Glomerular visceral epithelial cell (primary cell): ENCODE measurements around the gene CHID1.

Experiments used
- DNase-seq: peaks from one replicate; pipeline ENCODE4 v3.0.0-alpha.2; 2016; ENCODE audit errors: extremely low spot score

Gene CHID1

DNA sequence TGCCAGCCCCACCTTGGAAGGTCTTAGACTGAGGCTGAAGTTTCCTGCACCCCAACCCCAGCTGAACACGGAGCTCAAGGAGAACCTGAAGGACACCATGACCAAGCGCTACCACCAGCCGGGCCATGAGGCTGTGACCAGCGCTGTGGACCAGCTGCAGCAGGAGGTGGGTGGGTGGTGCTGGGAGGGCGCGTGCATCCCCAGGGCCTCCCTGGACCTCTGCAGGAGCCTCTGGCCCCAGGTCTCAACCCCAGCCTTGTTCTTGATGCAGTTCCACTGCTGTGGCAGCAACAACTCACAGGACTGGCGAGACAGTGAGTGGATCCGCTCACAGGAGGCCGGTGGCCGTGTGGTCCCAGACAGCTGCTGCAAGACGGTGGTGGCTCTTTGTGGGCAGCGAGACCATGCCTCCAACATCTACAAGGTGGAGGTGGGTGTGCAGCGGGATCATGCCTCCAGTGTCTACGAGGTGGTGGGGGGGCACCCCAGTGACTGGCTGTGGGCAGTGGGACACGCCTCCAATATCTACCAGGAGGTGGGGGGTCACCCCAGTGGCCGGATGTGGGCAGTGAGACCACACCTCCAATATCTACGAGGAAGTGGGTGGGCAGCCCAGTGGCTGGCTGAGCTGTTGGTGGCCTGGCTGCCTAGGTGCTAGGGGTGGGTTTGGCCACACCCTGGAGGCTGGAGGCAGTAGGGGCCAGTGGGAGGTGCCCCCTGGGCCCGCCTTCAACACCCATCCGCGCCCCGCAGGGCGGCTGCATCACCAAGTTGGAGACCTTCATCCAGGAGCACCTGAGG lies 73.2 kb downstream of the CHID1 start:
- DNase-seq = no peak

DNA sequence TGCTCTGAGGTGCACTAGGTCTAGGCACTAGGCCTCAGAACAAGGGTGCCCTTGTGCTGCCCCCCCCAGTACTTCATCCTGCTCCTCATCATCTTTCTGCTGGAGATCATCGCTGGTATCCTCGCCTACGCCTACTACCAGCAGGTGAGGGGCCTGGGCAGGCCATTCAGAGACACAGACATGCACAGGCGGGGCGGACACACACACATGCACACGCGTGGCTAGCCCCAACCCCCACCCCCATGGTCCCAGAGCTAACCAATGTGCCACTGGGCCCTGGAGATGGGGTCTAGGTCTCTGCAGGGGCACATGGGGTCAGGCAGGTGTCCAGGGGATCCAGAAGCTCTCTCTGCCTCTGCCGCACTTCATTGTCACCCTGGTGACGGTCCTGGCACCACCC lies 73.9 kb downstream of the CHID1 start:
- no peak for DNase-seq

DNA sequence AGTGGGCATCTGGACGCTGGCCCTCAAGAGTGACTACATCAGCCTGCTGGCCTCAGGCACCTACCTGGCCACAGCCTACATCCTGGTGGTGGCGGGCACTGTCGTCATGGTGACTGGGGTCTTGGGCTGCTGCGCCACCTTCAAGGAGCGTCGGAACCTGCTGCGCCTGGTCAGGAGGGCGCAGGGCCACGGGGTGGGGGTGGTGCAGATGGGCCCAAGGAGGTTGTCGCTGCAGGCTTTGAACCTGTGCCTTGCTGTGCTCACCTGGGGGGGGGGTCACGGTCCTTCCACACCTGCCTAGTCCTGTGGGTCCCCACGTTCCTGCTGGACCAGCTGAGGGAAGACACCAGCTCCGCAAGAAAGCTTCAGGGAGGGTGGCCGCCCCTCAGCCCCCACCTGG lies 74.3 kb downstream of the CHID1 start:
- DNase-seq = no peak

DNA sequence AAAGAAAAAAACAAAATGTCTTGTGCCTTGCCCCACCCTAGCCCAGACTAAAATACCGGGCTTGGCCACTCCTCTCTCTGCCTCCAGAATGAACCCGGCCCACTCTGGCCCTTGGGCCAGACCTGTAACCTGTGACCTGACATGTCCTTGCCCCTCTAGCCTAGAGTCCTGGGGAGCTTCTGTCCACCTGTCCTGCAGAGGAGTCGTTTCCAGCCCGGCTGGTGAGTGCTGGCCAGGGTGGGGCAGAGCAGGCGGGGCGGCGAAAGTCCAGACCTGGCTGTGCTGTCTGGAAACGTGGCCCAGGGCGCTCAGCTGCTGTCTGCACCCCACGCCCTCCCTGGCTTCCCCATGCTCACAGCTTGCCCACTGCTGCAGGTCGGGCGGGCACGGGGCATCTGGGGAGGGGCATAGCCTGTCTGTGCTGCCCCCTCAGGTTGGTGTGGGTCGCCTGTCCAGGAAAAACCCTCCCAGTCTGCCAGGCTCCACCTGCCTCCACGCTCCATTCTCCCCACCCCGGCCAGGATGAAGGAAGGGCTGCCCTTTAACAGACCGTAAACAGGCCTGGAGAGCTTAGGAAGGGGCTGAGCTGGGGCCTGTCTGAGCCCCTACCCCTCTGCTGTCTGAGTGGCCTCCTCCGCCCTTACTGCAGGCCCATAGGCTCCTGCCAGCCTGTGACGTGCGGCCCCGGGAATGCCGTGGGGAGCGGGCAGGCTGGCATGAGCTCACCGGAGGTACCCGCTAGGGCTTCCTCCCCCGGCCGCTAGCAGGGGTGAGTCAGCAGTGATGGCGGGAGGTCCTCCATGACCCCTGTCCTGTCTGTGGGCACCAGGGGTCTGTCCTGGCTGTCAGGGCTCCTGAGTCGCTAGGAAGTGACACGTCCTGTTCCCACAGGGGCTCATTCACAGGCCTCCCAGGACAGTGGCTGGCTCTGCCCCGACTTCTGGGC lies 76.0 kb downstream of the CHID1 start:
- peak; percentile 97 for DNase-seq

- no peak for DNase-seq
These were observed 76.7 kb downstream of the CHID1 start for GRCh38 chr11:833849-834311.

DNA sequence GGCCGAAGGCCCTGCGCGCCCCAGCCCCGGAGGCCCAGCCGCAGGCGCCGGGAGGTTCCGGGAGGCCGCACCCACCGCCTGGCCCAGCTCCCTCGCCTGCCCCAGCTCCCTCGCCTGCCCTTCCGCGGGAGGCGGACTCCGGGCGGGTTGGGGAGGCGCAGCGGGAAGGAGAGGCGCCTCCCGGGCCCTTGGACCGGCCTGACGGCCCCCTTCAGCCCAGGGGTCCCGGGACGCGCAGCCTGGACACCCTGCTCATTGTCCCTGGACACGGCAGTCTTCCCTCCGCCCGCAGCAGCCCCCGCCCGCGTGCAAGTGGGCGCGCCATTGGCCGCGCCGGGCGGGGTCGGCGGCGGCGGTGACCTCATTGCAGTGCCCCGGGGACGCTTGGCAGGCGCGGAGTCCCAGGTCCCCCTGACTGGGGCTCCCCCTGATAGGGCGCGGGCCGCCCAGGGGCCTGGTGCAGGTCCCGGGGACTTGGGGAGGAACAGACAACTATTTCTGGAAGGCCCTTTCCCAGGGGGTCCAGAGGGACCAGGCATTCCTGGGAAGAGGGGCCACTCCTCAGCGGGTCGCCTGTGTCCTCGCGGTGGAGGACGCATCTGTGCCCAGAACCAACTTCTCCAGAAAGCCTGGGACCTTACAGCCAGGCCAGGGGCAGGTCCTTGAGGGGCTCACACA lies 77.4 kb downstream of the CHID1 start:
- DNase-seq = peak; percentile 63

DNA sequence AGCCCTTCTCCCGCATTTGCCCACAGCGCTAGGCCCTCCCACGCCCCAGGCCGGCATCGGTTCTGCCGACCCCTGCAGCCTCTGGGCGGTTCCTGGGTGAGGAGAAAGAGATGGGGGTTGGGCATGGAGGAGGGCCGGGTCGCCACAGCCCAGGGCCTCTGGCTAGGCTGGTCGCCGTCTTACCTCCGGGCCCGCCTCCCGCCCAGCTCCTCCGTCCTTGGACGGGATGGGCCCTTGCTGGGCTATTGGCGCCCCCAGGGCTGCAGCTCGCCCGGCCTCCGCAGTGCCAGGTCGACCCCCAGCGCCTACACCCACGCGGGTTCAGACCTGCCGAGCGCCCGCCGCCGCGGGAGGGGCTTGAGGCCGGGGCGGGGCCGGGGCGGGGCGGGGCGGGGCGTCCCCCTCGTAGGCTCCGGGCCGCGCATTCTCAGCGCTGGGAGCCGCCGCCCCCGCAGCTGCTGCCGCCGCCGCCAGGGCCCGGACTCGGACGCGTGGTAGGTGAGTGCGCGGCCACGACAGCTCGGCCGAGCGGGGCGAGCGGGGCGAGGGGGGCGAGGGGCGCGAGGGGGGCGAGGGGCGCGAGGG lies 78.0 kb downstream of the CHID1 start, which contains the start of gene CD151:
Gene CD151 (plus strand): TSS at position 424 of the 585 bp plus-strand sequence. CDS start 3,118 bp downstream, outside the sequence.
- DNase-seq = peak; percentile 72

GRCh38 chr11:831961-832528 lies 78.6 kb downstream of the CHID1 start:
- no peak for DNase-seq

DNA sequence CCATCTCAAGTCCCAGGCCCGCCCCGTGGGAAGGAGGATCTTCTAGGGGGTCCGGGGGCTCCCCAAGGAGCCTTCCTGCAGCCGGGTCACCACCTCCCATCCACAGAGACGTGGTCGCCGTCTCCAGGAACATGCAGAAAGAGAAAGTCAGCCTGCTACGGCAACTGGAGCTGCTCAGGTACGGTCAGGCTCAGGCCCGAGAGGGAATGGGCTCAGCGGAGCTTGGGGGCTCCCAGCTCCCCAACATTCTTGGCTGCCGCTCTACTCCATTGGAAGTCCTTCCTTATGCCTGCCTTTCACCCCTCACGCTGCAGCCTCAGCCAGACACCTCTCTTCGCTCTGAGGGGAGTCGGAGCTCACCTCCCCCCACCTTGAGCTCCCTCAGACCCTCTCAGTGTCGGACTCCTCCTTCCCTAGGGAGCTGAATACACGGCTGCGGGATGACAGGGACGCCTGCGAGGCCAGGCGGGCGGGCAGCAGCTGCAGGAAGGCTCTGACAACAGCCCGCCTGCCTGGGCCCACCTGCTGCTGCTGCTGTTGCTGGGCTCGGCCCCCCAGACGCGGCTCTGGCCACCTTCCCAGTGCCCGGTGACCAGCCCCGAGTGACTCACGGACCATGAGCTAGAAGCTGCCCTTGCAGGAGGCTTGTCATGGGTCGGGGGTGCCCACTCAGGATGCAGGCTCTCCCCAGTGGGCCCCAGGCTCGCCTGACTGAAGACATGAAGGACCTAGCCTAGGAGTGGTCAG lies 79.3 kb downstream of the CHID1 start:
- DNase-seq = peak; percentile 83

DNA sequence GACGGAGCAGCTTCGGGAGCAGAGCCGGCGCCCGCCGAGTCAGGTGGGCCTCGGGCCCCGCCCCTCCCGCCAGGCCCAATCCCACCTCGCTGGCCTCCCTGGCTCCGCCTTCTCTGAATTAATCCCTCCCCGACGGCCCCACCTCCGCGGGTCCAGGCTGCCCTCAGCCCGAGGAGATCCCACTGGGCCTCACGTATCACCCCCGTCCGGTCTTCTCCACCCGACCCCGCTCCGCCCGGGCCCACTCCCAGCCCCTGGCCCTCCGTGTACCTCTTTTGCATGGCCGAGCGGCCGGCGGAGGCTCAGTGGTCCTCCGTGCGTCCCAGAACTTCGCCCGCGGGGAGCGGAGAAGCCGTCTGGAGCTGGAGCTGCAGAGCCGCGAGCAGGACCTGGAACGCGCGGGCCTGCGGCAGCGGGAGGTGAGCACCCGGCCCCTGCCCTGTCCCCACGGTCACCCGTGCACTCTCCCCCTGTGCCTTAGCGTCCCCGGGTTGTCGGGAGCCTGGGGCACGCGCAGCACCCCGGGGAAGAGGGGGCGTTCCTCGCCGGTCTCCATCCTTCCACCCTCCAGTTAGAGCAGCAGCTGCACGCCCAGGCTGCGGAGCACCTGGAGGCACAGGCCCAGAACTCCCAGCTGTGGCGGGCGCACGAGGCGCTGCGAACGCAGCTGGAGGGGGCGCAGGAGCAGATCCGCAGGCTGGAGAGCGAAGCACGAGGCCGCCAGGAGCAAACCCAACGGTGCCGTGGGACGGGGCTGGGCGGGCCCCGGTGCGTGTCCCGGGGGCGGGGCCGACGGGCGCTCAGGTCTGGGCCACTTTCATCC lies 80.1 kb downstream of the CHID1 start:
- peak; percentile 61 for DNase-seq

DNA sequence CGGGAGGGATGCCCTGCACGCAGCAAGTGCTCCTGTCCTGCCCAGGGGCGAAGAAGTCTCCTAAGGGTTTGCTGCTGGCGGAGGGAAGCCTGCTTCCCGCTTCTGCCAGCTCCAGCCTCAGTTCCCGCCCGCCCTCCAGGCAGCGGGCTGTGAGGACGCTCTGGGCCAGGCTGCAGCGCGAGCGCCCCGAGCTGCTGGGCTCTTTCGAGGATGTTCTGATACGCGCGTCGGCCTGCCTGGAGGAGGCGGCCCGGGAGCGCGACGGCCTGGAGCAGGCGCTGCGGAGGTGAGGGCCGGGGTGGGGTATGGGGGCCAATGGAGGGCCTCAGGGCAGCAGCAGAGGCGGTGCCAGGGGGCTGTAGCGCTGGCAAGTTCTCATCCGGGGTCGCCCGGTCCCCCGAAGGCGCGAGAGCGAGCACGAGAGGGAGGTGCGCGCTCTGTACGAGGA lies 80.7 kb downstream of the CHID1 start:
- DNase-seq = no peak

DNA sequence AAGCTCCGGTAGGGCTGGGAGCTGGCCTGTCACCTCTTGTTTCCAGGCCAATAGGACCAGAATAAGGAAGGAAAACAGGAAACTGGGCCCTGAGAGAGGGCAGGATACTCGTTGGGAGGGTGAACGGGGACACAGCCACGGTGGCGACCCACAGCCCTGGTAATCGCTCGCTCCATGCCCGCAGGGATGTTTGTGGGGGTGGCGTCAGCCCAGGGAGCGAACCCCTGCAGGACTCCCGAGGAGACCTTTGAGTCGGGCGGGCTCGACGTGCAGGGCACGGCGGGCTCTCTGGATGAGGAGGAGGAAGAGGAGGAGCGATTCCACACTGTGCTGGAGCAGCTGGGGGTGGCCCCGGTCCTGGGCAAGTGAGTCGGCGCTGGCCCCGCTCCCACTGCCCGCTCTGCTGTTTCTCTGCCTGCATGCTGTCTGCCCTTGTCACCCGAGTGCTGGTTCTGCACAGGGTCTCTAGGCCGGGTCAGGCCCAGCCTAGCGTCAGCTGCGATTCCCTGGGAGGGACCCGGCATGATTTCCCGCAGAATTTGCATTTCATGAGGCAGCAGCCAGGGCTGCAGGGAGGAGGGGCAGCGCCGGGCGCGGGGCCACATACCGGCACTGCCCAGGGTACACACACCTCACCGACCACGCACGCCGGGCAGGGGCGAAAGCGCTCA lies 81.3 kb downstream of the CHID1 start:
- peak; percentile 75 for DNase-seq

DNA sequence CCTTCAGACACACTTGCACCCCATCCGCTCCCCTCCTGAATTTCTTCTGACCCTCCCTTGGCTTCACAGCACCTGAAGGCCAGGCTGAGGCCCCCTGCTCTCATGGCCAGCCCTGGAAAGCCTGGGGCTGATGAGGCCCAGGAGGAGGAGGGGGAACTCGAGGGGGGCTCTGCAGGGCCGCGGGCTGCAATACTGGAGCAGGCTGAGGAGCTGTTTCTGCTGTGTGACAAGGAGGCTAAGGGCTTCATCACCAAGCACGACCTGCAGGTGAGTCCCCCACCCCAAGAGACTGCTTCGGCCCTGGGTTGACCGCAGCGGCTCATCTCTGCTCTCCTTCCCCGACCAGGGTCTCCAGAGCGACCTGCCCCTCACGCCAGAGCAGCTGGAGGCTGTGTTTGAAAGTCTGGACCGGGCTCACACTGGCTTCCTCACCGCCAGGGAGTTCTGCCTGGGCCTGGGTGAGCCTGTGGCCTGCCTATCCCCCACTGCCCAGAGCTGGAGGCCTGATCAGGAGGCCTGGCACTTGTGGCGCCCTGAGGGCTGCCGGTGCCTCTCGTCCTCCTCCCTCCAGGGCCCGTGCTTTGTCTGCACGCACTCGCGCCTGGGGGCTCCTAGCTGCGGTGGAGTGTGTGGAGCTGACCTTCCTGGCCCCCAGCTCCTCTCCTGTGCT lies 82.0 kb downstream of the CHID1 start:
- DNase-seq = no peak

DNA sequence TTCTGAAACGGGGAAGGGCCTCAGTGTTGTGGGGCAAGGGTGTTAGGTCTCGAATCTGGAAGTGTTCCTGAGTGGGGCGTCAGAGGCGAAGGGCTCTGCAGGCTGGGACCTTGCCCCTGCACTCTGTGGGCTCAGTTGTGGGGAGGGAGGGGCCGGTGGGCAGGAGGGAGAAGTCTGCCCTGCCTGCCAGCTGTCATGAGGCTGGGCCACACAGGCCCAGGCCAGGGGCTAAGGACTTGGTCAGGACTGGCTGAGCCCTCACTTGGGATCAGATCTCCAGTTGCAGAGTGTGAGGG lies 82.8 kb downstream of the CHID1 start, which contains the start of gene CRACR2B:
Gene CRACR2B (plus strand): TSS at position 23 of the 296 bp plus-strand sequence. CDS start 689 bp downstream, outside the sequence.
- no peak for DNase-seq

DNA sequence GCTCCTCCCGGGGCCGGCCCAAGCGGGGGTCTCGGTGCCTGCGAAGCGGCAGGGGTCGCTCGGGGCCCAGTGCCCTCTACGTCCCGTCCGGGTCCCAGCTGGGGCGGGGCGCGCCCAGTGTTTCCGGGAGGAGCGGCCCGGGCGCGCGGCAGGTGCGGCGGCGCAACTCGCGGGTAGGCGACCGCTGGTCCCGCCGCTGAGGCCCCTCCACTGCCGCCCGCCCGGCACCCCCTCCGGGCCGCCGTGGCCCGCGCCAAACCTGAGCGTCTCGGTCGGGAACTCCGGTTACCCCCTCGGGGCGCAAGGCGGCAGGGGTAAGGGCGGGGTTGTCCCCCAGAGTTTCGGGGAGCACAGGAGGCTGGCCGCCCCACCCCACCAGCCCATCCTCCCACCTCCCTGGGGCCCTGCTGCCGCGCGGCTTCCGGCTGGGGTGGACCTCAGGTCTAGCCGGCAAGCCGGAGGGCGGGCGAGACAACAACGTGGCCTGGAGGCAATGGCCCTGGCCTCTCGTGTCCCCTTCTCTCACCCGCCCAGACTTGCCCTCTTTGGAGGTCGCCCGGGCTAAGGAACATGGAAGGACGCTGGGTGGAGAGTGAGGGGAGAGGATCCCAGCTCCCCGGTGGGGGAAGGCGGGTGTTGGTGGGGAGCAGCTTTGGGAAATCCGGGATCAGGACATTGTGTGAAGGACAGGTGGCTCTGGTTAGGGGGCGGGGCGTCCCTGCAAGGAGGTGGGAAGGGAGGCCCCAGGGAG lies 83.3 kb downstream of the CHID1 start:
- DNase-seq = no peak

DNA sequence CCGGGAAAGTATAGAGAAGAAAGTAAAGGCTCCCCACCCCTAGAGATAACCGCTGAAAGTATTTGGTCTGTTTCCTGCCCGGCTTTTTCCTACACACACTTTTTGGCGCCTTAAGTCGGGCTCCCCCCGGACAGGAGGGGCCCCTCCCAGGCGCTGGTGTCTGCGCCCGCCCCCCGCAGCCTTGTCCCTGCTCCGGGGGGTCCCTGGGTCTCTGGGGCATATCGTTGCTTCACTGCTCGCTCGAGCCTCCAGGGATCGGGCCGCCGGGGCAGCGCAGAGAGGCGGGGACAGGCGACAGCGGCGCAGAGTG lies 83.8 kb downstream of the CHID1 start:
- DNase-seq = no peak

GRCh38 chr11:826227-826621 lies 84.4 kb downstream of the CHID1 start:
- no peak for DNase-seq
